ENCODE results near the gene WDR20.
A peak's percentile ranks its signal among the peaks of the same experiment; 100 is the strongest.
"Not testable (repeated sequence)": the region's sequence is repeated elsewhere in the genome, so short reads cannot be mapped to it uniquely, and the experiment has no call there.

WDR20 gene

GRCh38 chr14:102096569-102097188 is 43.0 kb upstream of the WDR20 start:
- peak; percentile 62 for DNase-seq (ENCODE audit: low spot score)
- peak; percentile 76 for TF ChIP-seq CTCF (IDR thresholded peaks at IDR 0.05; ENCODE audit: extremely low read depth, missing control alignments)

GRCh38 chr14:102097441-102098135 is 42.1 kb upstream of the WDR20 start:
- DNase-seq (ENCODE audit: low spot score), result no peak
- TF ChIP-seq CTCF (IDR thresholded peaks at IDR 0.05; ENCODE audit: extremely low read depth, missing control alignments), result no peak

- no peak for TF ChIP-seq CTCF (IDR thresholded peaks at IDR 0.05; ENCODE audit: extremely low read depth, missing control alignments)
- DNase-seq (ENCODE audit: low spot score), result no peak
Observed at GRCh38 chr14:102103062-102103695, 36.5 kb upstream of the WDR20 start.

GRCh38 chr14:102105369-102105768 is 34.3 kb upstream of the WDR20 start:
- no peak for DNase-seq (ENCODE audit: low spot score)
- no peak for TF ChIP-seq CTCF (IDR thresholded peaks at IDR 0.05; ENCODE audit: extremely low read depth, missing control alignments)

GRCh38 chr14:102109332-102109731 is 30.4 kb upstream of the WDR20 start:
- DNase-seq (ENCODE audit: low spot score), result not testable (repeated sequence)

- TF ChIP-seq CTCF (IDR thresholded peaks at IDR 0.05; ENCODE audit: extremely low read depth, missing control alignments), result no peak
Observed at GRCh38 chr14:102111101-102111500, 28.6 kb upstream of the WDR20 start.

GRCh38 chr14:102116361-102117180 is 23.1 kb upstream of the WDR20 start:
- no peak for TF ChIP-seq CTCF (IDR thresholded peaks at IDR 0.05; ENCODE audit: extremely low read depth, missing control alignments)
- DNase-seq (ENCODE audit: low spot score), result no peak

More at GRCh38 chr14:102111101-102111500, 28.6 kb upstream of the WDR20 start:
- DNase-seq (ENCODE audit: low spot score), result no peak

Measured in GM20000 (cell line).